GM12878 (cell line): ENCODE results near the gene ZCCHC24.

Experiments
- ETV6 ChIP-seq, 2 experiments: fragments of 450-650 bp in 1 of 2; IDR thresholded peaks in 1 of 2; conservative IDR thresholded peaks in 1 of 2; 2 replicates each; pipeline ENCODE4 v1.6.1; 2014; ENCODE audit warnings: antibody characterized with exemption in 1 of 2, borderline replicate concordance in 1 of 2, low read depth in 1 of 2, mild to moderate bottlenecking in 1 of 2, moderate library complexity in 1 of 2
- FOS ChIP-seq: IDR thresholded peaks from 3 replicates; pipeline ENCODE4 v1.6.1; 2011; ENCODE audit warnings: borderline replicate concordance; ENCODE audit not compliant: insufficient read length; ENCODE audit errors: extremely low read depth
- POLR2A ChIP-seq: IDR thresholded peaks from 2 replicates; pipeline ENCODE4 v1.6.1; 2011; ENCODE audit warnings: low read depth, mild to moderate bottlenecking, low read length
- TARDBP ChIP-seq: IDR thresholded peaks from 2 replicates; pipeline ENCODE4 v1.6.1; 2016; ENCODE audit warnings: borderline replicate concordance

- TF ChIP-seq ETV6 (conservative IDR thresholded peaks at IDR 0.05 in 1 of 2, IDR thresholded peaks at IDR 0.05 in 1 of 2; ENCODE audit: borderline replicate concordance in 1 of 2, low read depth in 1 of 2) (no peak), FOS (no peak), POLR2A (no peak), TARDBP (no peak)
Observed at GRCh38 chr10:79344502-79345195, 100.8 kb downstream of the ZCCHC24 start.
